Ishikawa (cell line): ENCODE measurements around the gene CMPK2.

ENCODE experiments used
- CEBPB ChIP-seq: IDR thresholded peaks from 2 replicates; pipeline ENCODE4 v1.6.1; 2012
- CREB1 ChIP-seq: IDR thresholded peaks from 2 replicates; pipeline ENCODE4 v1.6.1; 2012; ENCODE audit warnings: low read depth
- EGR1 ChIP-seq: IDR thresholded peaks from 2 replicates; pipeline ENCODE4 v1.6.1; 2012
- EP300 ChIP-seq: IDR thresholded peaks from 2 replicates; pipeline ENCODE4 v1.6.1; 2012; ENCODE audit warnings: borderline replicate concordance
- FOXM1 ChIP-seq: IDR thresholded peaks from 2 replicates; pipeline ENCODE4 v1.6.1; 2012; ENCODE audit warnings: low read depth, borderline replicate concordance
- NFIC ChIP-seq: IDR thresholded peaks from 2 replicates; pipeline ENCODE4 v1.6.1; 2012
- RAD21 ChIP-seq: IDR thresholded peaks from 2 replicates; pipeline ENCODE4 v1.6.1; 2012; ENCODE audit warnings: low read depth
- TAF1 ChIP-seq: IDR thresholded peaks from 2 replicates; pipeline ENCODE4 v1.6.1; 2012; ENCODE audit warnings: low read depth, mild to moderate bottlenecking
- TCF12 ChIP-seq: IDR thresholded peaks from 2 replicates; pipeline ENCODE4 v1.6.1; 2012; ENCODE audit warnings: low read depth
- TEAD4 ChIP-seq: IDR thresholded peaks from 2 replicates; pipeline ENCODE4 v1.6.1; 2012
- YY1 ChIP-seq: IDR thresholded peaks from 2 replicates; pipeline ENCODE4 v1.6.1; 2012; ENCODE audit warnings: low read depth
- ZBTB7A ChIP-seq: IDR thresholded peaks from 2 replicates; pipeline ENCODE4 v1.6.1; 2012; ENCODE audit warnings: low read depth
- TF ChIP-seq, protein P1 (sequence below): IDR thresholded peaks from 2 replicates; pipeline ENCODE4 v1.6.1; 2012; ENCODE audit warnings: low read depth, mild to moderate bottlenecking
- TF ChIP-seq, protein P2 (sequence below): IDR thresholded peaks from 2 replicates; pipeline ENCODE4 v1.6.1; 2012
- TF ChIP-seq, protein P3 (sequence below): IDR thresholded peaks from 2 replicates; pipeline ENCODE4 v1.6.1; 2012

CMPK2 gene

DNA sequence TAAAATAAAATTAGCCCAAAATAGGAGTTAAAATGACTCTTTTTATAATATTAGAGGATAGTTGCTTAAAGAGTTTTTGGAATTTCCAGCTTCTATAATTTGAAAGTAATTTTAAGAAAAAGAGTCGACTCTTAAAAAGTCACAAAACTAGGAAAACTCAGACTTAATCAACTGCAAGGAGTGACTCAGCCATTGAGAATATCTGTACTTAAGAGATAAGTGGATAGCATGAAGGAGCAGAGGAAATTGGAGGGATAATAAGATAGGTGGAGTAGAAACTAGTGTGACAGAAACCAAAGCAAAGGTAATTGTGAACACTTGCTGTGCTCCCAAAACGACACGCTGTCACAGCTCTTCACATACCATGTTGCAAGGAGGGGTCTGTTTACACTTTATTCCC, 20.3 kb upstream of the CMPK2 start:
- TF ChIP-seq CEBPB (no peak), ZBTB7A (no peak), FOXM1 (no peak), NFIC (no peak), RAD21 (no peak), CREB1 (no peak), TCF12 (no peak), YY1 (no peak), EGR1 (no peak), TAF1 (no peak), EP300 (no peak), TEAD4 (no peak)
- TF ChIP-seq, protein P1, sequence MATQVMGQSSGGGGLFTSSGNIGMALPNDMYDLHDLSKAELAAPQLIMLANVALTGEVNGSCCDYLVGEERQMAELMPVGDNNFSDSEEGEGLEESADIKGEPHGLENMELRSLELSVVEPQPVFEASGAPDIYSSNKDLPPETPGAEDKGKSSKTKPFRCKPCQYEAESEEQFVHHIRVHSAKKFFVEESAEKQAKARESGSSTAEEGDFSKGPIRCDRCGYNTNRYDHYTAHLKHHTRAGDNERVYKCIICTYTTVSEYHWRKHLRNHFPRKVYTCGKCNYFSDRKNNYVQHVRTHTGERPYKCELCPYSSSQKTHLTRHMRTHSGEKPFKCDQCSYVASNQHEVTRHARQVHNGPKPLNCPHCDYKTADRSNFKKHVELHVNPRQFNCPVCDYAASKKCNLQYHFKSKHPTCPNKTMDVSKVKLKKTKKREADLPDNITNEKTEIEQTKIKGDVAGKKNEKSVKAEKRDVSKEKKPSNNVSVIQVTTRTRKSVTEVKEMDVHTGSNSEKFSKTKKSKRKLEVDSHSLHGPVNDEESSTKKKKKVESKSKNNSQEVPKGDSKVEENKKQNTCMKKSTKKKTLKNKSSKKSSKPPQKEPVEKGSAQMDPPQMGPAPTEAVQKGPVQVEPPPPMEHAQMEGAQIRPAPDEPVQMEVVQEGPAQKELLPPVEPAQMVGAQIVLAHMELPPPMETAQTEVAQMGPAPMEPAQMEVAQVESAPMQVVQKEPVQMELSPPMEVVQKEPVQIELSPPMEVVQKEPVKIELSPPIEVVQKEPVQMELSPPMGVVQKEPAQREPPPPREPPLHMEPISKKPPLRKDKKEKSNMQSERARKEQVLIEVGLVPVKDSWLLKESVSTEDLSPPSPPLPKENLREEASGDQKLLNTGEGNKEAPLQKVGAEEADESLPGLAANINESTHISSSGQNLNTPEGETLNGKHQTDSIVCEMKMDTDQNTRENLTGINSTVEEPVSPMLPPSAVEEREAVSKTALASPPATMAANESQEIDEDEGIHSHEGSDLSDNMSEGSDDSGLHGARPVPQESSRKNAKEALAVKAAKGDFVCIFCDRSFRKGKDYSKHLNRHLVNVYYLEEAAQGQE: no peak
- TF ChIP-seq, protein P2, sequence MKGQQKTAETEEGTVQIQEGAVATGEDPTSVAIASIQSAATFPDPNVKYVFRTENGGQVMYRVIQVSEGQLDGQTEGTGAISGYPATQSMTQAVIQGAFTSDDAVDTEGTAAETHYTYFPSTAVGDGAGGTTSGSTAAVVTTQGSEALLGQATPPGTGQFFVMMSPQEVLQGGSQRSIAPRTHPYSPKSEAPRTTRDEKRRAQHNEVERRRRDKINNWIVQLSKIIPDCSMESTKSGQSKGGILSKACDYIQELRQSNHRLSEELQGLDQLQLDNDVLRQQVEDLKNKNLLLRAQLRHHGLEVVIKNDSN: no peak
- TF ChIP-seq, protein P3, sequence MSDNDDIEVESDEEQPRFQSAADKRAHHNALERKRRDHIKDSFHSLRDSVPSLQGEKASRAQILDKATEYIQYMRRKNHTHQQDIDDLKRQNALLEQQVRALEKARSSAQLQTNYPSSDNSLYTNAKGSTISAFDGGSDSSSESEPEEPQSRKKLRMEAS: no peak

DNA sequence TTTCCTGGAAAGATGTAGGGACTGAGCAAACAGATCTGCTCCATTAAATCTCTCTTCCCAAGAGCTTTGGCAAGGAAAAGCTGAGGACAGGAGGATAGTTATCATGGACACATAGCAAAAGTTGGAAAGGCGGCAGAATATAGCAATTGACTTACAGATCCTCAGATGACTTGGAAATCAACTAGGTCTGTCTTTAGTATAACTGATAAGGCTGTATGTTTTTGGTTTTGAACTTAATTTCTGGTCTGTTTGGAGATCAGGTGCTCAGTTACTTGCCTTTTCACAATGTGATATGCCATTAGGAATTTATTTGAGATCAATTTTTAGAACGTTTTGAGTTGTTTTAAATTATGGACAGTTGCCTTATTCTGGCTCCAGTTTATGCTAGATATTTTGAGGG, 19.8 kb upstream of the CMPK2 start:
- TF ChIP-seq NFIC: no peak
- no peak for TF ChIP-seq RAD21
- TF ChIP-seq CEBPB: no peak
- TF ChIP-seq, protein P3: no peak
- TF ChIP-seq YY1: no peak
- no peak for TF ChIP-seq EP300
- TF ChIP-seq CREB1: no peak
- no peak for TF ChIP-seq TAF1
- TF ChIP-seq, protein P1: no peak
- no peak for TF ChIP-seq TEAD4
- no peak for TF ChIP-seq TCF12
- no peak for TF ChIP-seq FOXM1
- TF ChIP-seq, protein P2: no peak

DNA sequence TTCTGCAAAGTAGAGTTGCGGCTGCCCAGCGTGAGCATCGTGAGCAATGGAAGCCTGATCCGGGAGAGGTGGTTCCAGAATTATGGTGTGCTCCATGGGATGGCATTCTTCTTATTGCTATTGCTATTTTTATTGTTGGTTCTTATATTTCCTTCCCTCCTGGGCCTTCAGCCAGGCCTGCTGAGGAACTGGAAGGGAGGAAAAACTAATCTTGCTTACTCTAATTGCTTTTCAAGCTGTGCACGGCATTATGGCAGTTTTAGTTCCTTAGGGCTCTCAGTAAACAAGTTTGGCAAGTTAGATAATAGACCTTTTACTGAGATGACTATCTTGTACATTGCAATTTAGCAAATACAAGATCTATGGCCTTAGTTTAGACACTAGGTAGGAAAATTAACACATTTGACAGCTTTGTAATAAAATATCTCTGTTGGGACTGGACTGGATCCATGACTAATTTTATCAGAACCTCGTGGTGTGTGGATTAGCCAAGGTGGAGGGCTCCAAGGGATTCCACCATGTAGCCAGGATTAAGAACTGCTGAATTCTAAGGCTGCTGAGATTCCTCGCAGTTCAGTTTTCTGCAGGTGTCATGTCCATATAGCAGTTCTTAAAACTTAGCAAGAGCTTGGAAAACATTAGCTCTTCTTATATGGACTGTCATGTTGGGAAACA, 17.9 kb upstream of the CMPK2 start:
- TF ChIP-seq, protein P1: no peak
- TF ChIP-seq NFIC: peak; percentile 42

DNA sequence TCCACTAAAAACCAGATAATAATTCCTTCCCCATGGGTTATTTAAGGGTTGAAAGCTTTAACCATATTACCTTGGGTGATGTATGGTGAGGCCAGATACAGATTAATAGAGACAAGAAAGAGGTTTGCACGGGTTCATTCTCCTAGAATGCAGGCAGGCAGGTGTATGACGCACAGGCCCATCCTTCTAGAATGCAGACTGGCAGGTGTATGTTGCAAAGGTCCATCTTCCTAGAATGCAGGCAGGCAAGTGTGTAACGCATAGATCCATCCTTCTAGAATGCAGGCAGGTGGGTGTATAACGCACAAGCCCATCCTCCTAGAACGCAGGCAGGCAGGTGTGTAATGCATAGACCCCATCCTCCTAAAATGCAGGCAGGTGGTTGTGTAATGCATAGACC, 15.8 kb upstream of the CMPK2 start:
- TF ChIP-seq, protein P3: no peak
- TF ChIP-seq TCF12: no peak
- no peak for TF ChIP-seq CEBPB
- TF ChIP-seq RAD21: no peak
- TF ChIP-seq, protein P1: no peak
- no peak for TF ChIP-seq TEAD4
- TF ChIP-seq ZBTB7A: no peak
- no peak for TF ChIP-seq CREB1
- TF ChIP-seq EP300: no peak
- TF ChIP-seq FOXM1: no peak
- no peak for TF ChIP-seq YY1
